ENCODE results near the gene DNTT.

Gene DNTT

DNA sequence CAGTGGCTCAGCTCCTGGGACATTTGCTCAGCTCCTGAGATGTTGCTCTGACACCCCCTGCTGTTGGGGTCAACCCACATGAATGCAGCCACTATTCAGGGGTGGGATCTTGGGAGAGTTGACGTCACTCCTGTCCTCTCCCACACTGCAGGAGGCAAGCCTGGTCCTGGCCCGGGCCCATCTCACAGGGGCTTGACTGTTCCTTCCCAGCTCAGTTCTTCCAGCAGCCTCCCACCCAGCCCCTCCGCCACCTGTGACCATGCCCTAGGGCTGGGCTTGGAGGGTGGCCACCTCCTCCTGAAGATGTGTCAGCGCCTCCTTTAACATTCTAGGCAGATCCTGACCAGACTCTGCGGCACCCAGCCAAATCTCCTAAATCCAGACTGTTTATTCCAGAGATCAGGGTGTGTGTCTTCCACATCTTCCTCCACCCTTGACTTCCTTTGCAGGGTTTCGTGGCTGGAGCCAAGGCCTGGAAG is 73.6 kb downstream of the DNTT start:
- DNase-seq (ENCODE audit: low spot score): no peak

GRCh38 chr10:96378741-96379140 is 74.5 kb downstream of the DNTT start:
- DNase-seq (ENCODE audit: low spot score): no peak

- DNase-seq (ENCODE audit: low spot score): no peak
These were observed 75.5 kb downstream of the DNTT start for GRCh38 chr10:96379758-96380157.

GRCh38 chr10:96380821-96381220 is 76.6 kb downstream of the DNTT start:
- DNase-seq (ENCODE audit: low spot score): no peak

DNA sequence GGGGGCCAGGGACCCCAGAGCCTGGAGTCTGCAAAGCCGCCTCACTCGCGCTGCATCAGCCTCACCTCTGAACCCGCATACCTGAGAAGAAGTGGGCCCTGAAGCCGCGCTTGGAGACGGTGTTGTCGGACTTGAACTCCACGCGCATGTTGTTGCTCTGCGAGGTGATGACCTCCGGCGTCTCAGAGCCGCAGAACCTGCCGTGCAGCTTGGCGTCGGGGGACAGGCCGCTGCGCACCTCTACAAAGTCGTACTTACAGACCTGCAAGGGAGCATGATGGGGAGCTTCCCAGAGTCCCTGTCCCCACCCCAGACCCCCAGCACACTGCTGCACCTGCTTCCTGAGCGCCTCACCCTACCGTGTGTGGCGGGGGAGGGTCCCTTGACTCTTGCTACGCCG is 80.3 kb downstream of the DNTT start:
- DNase-seq (ENCODE audit: low spot score): no peak

- no peak for DNase-seq (ENCODE audit: low spot score)
These were observed 82.9 kb downstream of the DNTT start for GRCh38 chr10:96387161-96387560.

- DNase-seq (ENCODE audit: low spot score): no peak
These were observed 83.4 kb downstream of the DNTT start for GRCh38 chr10:96387601-96388000.
